GM12891 (cell line): ENCODE results near the gene CCSER2.
"Not testable (repeated sequence)": the region's sequence is repeated elsewhere in the genome, so short reads cannot be mapped to it uniquely, and the experiment has no call there.

Source experiments
- DNase-seq: peaks from one replicate; pipeline ENCODE4 v3.0.0; 2011; ENCODE audit warnings: low spot score; ENCODE audit not compliant: insufficient read length
- FAIRE-seq: peaks from 2 replicates; lab custom pipeline; 2011; peaks lifted over from hg19 to GRCh38; lab: Jason Lieb, UNC
- PAX5 ChIP-seq: IDR thresholded peaks from 2 replicates; pipeline ENCODE4 v1.6.1; 2011; ENCODE audit warnings: low read length, moderate library complexity, mild to moderate bottlenecking; ENCODE audit not compliant: insufficient read depth, severe bottlenecking
- POLR2A ChIP-seq: IDR thresholded peaks from 2 replicates; pipeline ENCODE4 v1.6.1; 2011; ENCODE audit warnings: low read depth, low read length, control low read depth
- POLR2AphosphoS5 ChIP-seq: IDR thresholded peaks from 2 replicates; pipeline ENCODE4 v1.6.1; 2011; ENCODE audit warnings: low read depth, low read length, control low read depth
- POU2F2 ChIP-seq: IDR thresholded peaks from 2 replicates; pipeline ENCODE4 v1.6.1; 2011; ENCODE audit warnings: low read depth, mild to moderate bottlenecking, control low read depth, low read length, moderate library complexity
- SPI1 ChIP-seq: IDR thresholded peaks from 2 replicates; pipeline ENCODE4 v1.6.1; 2011; ENCODE audit warnings: low read depth, low read length, control low read depth
- TAF1 ChIP-seq: IDR thresholded peaks from 2 replicates; pipeline ENCODE4 v1.6.1; 2011; ENCODE audit warnings: low read depth, low read length, control low read depth

CCSER2 gene

GRCh38 chr10:84477398-84478128 is 149.2 kb downstream of the CCSER2 start:
- TF ChIP-seq POU2F2: no peak
- TF ChIP-seq PAX5: no peak
- TF ChIP-seq POLR2AphosphoS5: no peak
- no peak for TF ChIP-seq SPI1
- TF ChIP-seq TAF1: no peak
- TF ChIP-seq POLR2A: no peak
- FAIRE-seq: no peak
- no peak for DNase-seq

- FAIRE-seq: no peak
These were observed 149.8 kb downstream of the CCSER2 start for GRCh38 chr10:84478151-84478550.

GRCh38 chr10:84478679-84479078 is 150.3 kb downstream of the CCSER2 start:
- DNase-seq (no peak), FAIRE-seq (no peak)
- TF ChIP-seq SPI1: no peak
- no peak for TF ChIP-seq TAF1
- TF ChIP-seq POU2F2: no peak
- no peak for TF ChIP-seq POLR2A
- no peak for TF ChIP-seq PAX5
- TF ChIP-seq POLR2AphosphoS5: no peak

More at GRCh38 chr10:84478151-84478550, 149.8 kb downstream of the CCSER2 start:
- TF ChIP-seq POLR2AphosphoS5 (no peak), SPI1 (no peak), POU2F2 (no peak), POLR2A (no peak), PAX5 (no peak), TAF1 (no peak)
- DNase-seq: no peak

DNA sequence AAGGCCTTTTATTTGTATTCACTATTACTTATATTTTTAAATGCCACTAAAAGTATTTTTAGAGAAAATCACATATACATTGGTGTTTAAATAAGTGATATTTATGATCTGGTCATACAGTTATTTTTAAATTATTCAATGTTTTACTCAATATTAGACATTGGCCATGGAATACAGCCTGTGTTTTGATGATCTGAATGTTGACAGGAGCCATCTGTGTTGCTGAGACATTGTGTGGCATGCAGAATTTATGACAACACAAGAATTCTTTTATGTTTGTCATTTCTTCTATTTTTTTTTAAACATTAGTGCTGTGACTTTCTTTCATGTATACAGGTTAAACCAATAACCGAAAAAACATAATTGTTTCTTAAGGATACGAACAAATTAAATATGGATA is 156.2 kb downstream of the CCSER2 start:
- DNase-seq (no peak), FAIRE-seq (no peak)
- TF ChIP-seq SPI1 (no peak), POLR2A (no peak), POLR2AphosphoS5 (no peak), TAF1 (no peak), POU2F2 (no peak), PAX5 (no peak)

DNA sequence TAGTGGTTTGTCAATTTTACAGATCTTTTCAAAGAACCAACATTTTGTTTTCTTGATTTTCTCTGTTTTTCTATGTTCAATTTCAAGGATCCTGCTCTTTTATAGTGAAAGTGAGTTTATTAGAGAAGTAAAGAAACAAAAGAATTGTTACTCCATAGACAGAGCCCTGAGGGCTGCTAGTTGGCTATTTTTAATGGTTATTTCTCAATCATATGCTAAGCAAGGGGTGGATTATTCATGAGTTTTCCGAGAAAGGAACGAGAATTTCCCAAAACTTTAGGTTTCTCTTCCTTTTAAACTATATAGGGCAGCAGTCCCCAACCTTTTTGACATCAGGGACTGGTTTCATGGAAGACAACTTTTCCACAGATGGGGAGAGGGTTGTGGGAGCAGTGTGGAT is 165.0 kb downstream of the CCSER2 start:
- no peak for FAIRE-seq
- TF ChIP-seq POU2F2: no peak
- TF ChIP-seq SPI1: no peak
- no peak for TF ChIP-seq POLR2AphosphoS5
- TF ChIP-seq POLR2A: no peak
- no peak for TF ChIP-seq PAX5
- no peak for TF ChIP-seq TAF1
- DNase-seq: no peak

GRCh38 chr10:84493951-84494848 is 165.8 kb downstream of the CCSER2 start:
- no peak for FAIRE-seq
- TF ChIP-seq PAX5: no peak
- no peak for TF ChIP-seq SPI1
- TF ChIP-seq POU2F2: no peak
- no peak for TF ChIP-seq POLR2AphosphoS5
- no peak for TF ChIP-seq TAF1
- TF ChIP-seq POLR2A: no peak
- no peak for DNase-seq

DNA sequence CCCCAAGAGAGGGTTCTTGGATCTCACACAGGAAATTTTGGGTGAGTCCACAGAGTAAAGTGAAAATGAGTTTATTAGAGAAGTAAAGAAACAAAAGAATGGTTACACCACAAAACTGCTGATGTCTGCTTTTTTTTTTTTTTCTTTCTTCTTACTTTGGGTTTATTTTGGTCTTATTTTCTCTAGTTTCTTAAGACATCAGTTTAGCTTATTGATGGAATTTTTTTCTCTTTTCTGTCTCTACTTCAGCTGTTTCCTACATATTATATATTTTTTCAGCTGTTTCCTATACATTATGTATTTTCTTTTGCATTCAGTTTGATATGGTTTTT is 166.4 kb downstream of the CCSER2 start:
- FAIRE-seq: no peak
- no peak for TF ChIP-seq TAF1
- no peak for TF ChIP-seq PAX5
- TF ChIP-seq POLR2AphosphoS5: no peak
- no peak for TF ChIP-seq POU2F2
- no peak for TF ChIP-seq SPI1
- TF ChIP-seq POLR2A: no peak
- DNase-seq: no peak

- FAIRE-seq (no peak), DNase-seq (no peak)
- TF ChIP-seq POU2F2 (no peak), TAF1 (no peak)
These were observed 169.6 kb downstream of the CCSER2 start for GRCh38 chr10:84497978-84498377.

GRCh38 chr10:84499039-84499438 is 170.7 kb downstream of the CCSER2 start:
- not testable (repeated sequence) for FAIRE-seq, DNase-seq

DNA sequence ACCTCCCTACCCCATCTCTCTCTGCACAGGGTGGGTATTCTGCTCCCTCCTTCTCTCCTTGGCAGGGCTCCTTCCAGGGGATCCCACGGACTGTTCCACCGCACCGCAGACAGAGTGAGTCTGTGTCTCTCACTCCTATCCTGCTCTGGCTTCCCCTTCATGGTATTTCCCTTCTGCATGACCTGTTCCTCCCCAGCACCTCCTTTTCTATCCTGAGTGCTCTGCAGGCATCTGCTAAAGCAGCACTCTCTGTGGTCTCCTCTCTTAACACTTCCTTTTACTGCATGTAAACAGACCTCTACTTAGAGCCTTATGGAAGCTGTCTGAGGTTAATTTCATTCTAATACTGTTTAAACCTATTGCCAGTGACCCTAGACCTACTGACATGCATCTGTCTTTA is 171.5 kb downstream of the CCSER2 start:
- TF ChIP-seq POU2F2 (no peak), TAF1 (no peak), SPI1 (peak; percentile 55)
- FAIRE-seq (no peak), DNase-seq (peak; percentile 8)
